AG09319 (cell line): Measurements from ENCODE around the gene SNX30.

ENCODE experiments used
- DNase-seq: peaks from one replicate; pipeline ENCODE4 v3.0.0-alpha.2; 2010; ENCODE audit warnings: low read depth; ENCODE audit errors: extremely low read depth
- TF ChIP-seq, protein P1 (sequence below): IDR thresholded peaks from 2 replicates; pipeline ENCODE4 v1.5.1; 2011; ENCODE audit warnings: low read depth, mild to moderate bottlenecking, inconsistent platforms, low read length, moderate library complexity

The SNX30 gene

DNA sequence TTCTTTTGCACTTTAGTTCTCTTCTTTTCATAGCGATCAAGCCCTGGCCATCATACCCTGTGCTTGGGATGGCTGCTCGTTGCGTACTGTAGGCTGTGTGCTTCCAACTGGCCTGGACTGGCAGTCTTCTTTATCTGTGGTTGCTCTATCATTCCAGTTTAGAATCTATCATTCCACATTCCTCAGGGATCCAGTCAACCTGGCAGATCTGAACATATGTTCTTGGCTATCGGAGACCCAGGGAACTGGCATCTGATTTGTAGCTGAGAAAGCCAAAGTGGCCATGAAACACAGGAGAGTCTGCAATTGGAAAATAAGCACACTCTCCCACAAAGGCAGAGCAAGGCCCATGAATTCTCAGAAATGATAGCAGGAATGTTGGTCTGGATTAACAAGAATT, 162.8 kb downstream of the SNX30 start:
- TF ChIP-seq, protein P1, sequence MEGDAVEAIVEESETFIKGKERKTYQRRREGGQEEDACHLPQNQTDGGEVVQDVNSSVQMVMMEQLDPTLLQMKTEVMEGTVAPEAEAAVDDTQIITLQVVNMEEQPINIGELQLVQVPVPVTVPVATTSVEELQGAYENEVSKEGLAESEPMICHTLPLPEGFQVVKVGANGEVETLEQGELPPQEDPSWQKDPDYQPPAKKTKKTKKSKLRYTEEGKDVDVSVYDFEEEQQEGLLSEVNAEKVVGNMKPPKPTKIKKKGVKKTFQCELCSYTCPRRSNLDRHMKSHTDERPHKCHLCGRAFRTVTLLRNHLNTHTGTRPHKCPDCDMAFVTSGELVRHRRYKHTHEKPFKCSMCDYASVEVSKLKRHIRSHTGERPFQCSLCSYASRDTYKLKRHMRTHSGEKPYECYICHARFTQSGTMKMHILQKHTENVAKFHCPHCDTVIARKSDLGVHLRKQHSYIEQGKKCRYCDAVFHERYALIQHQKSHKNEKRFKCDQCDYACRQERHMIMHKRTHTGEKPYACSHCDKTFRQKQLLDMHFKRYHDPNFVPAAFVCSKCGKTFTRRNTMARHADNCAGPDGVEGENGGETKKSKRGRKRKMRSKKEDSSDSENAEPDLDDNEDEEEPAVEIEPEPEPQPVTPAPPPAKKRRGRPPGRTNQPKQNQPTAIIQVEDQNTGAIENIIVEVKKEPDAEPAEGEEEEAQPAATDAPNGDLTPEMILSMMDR, result no peak
- no peak for DNase-seq

DNA sequence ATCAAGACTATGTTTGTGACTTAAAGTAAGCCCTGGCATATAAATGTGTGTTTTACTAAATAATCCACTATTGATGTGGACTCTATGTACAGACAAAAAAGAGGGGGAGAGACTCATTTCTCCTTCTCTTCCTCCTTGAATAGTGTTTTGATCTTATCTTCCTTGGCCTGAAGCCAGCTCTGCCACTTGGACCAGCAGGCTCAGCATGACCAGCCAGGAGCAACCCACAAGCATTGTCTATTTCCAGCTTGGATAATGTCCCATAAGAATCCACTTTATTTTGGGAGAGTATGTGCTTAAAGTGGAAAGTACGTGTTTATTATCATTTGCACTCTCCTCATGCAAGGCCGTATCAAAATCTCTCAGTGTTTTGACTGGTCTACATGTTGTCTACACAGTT, 164.0 kb downstream of the SNX30 start:
- TF ChIP-seq, protein P1, result no peak
- DNase-seq, result no peak

DNA sequence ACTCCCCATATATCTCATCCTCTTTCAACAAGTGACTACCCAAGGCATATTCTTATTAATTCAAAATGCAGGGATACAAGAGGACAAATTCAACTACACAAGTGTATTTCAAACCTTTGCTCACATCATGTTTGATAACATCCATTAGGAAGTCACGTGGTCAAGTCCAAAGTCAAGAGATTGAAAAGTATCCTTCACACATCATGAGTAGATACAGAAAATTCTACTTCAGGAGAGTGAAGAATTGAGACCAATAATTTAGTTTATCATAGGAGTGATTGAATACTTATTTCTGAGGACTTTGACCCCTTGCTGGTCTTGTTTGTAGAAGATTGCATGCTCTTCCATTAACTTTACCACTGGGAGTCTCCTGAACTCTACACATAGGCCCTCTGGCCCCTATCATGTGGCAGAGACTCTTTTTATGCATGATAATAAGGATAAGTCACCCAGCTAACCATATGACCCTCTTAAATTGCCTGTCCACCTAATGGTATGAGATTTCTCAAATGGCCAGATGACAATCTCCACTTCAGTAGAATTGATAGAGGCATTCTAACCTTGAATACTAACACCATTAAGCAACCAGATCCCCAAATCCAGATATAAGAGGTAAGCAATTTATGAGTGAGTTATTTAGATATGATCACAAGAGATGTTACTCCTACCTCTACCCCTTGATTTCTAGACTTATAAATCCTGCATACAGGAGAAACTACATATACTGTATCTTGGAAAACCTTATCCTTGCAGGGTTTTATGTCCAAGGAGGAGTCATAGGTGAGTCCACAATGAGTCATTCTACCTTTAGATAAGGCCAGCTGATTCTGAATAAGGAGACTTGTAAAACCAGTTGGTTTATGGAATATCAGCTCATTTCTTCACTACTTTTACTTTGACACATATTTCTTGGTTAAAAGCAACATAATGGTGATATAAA, 166.8 kb downstream of the SNX30 start:
- TF ChIP-seq, protein P1, result no peak
- DNase-seq, result no peak

DNA sequence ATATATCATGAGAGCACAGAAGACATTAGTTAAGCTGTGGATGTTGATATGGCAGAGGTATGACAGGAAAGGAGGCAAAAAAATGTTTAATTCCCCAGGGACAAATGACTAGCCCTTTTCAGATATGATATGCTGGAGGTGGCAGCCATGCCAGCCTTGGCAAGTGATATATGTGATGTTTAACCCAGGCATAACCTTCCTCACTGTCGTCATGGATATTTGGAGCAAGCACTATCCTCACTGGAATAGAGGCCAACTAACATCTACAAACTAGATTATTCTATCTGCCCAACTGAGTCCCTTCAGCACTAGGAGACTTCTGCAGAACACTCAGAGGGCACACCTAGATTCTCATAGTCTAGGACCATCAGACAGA, 167.4 kb downstream of the SNX30 start:
- DNase-seq, result no peak
- TF ChIP-seq, protein P1, result no peak

DNA sequence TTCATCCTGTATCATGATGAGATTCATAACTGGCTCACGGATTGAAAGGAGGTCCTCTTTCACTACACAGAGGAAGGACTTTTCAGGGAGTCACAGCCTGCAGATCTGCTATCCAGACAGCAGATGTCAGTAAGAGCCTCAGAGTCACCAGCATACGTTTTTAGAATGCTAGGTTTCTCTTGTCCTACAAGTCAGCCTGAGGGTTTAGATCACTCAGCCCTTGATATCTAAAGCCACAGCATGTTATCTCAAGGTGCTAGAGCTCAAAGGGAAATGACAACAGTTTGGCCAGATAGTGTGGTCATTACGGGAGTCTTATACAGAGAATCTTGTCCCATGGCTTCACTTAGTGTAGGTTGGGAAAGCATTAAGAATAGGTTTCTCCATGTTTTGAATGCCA, 171.0 kb downstream of the SNX30 start:
- DNase-seq, result no peak
- TF ChIP-seq, protein P1, result peak; percentile 63
